ENCODE measurements around the gene WSCD1. TPM values are rescaled to one million over a fixed set of nuclear protein-coding genes. Genes with fewer than 3 reads are reported as not detected.

Gene WSCD1
- total RNA-seq, 4 donors from 2014 or later: 0.16 to 4.2 (median 3.0) TPM

DNA sequence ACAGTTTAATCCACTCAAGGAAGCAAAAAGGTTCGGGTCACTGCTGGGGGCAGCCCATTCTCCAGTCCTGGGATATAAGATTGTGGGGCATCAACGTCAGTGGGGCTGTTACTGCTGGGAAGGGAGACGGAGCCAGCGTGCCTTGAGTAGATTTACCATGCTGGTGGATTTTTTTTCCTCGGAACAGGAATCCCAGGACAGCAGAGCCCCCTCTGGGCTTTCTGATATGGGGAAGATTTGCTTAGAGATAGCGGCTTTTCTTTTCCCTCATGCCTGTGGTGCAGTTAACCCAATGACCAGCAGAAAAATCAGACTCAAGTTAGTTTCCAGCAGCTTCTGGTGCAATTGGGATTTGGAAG lies 35.4 kb downstream of the WSCD1 start:
- TF ChIP-seq, protein P1, sequence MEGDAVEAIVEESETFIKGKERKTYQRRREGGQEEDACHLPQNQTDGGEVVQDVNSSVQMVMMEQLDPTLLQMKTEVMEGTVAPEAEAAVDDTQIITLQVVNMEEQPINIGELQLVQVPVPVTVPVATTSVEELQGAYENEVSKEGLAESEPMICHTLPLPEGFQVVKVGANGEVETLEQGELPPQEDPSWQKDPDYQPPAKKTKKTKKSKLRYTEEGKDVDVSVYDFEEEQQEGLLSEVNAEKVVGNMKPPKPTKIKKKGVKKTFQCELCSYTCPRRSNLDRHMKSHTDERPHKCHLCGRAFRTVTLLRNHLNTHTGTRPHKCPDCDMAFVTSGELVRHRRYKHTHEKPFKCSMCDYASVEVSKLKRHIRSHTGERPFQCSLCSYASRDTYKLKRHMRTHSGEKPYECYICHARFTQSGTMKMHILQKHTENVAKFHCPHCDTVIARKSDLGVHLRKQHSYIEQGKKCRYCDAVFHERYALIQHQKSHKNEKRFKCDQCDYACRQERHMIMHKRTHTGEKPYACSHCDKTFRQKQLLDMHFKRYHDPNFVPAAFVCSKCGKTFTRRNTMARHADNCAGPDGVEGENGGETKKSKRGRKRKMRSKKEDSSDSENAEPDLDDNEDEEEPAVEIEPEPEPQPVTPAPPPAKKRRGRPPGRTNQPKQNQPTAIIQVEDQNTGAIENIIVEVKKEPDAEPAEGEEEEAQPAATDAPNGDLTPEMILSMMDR (IDR thresholded peaks at IDR 0.05; ENCODE audit: low read depth): no peak

DNA sequence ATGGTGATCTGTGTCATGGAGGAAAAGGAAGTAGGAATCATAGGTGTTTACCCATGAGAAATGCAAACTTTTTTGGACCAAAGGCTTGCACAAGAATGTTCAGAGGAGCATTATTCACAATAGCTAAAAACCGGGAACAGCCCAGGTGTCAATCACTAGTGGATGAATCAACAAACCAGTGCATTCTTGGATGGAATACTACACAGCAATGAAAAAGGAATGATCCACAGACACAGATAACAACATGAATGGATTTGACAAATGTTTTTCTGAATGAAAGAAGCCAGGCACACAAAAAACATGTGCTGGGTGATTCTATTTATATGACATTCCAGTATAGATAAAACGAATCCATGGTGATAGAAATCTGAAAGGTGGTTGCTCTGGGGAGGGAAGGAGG lies 36.0 kb downstream of the WSCD1 start:
- TF ChIP-seq, protein P1 (IDR thresholded peaks at IDR 0.05; ENCODE audit: low read depth): no peak

DNA sequence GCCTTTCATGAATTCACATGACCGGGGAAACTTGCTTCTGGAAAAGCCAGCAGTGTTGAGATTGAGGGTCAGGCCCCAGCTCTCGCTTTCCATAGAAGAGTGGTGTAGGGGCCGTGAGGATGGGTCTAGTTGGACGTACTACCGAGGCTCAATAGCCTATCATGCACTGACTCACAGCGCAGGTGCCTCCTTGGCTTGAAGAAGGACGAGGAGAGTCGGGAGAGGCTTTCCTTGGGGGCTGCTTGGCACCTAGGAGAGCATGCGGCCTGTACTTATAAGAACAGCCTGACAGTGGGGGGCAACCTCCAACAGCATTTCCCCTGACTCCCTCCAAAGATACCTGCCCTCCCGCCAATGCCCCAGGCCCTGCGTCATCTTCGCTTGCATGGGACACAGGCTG lies 37.6 kb downstream of the WSCD1 start:
- TF ChIP-seq, protein P1 (IDR thresholded peaks at IDR 0.05; ENCODE audit: low read depth): no peak

GRCh38 chr17:6108382-6108781 lies 38.2 kb downstream of the WSCD1 start:
- TF ChIP-seq, protein P1 (IDR thresholded peaks at IDR 0.05; ENCODE audit: low read depth): no peak

GRCh38 chr17:6108987-6109386 lies 38.8 kb downstream of the WSCD1 start:
- TF ChIP-seq, protein P1 (IDR thresholded peaks at IDR 0.05; ENCODE audit: low read depth): no peak

GRCh38 chr17:6109536-6109935 lies 39.4 kb downstream of the WSCD1 start:
- TF ChIP-seq, protein P1 (IDR thresholded peaks at IDR 0.05; ENCODE audit: low read depth): no peak

DNA sequence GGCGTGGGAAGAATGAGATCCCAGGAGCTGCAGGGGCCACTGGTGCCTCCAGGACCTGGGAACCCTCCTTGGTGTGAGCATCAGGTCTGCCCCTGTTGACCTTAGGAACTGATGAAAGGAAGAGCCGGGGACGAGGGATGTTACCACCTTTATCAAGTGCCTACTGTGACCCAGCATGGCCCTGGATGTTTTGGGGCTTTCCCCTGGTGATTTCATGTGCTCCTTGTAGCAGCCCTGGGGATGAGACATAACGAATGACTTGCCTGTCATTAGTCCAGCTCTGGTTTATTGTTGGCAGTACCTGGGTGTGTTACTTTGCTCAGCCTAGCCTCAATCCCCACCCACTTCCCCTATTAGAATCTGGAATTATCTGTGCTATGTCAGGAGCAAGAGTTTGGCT lies 39.9 kb downstream of the WSCD1 start:
- TF ChIP-seq, protein P1 (IDR thresholded peaks at IDR 0.05; ENCODE audit: low read depth): no peak

Data from subcutaneous adipose tissue (tissue), 4 donors.